ENCODE data around the gene CBFA2T2.
"Not testable (repeated sequence)": the region's sequence is repeated elsewhere in the genome, so short reads cannot be mapped to it uniquely, and the experiment has no call there.

CBFA2T2 gene

GRCh38 chr20:33568868-33569801, 79.2 kb downstream of the CBFA2T2 start:
- DNase-seq (ENCODE audit: extremely low read depth in 1 of 2, low read depth in 1 of 2), result no peak

- no peak for DNase-seq (ENCODE audit: extremely low read depth in 1 of 2, low read depth in 1 of 2)
These were observed 80.0 kb downstream of the CBFA2T2 start for GRCh38 chr20:33569802-33570391.

- no peak for DNase-seq (ENCODE audit: extremely low read depth in 1 of 2, low read depth in 1 of 2)
These were observed 80.8 kb downstream of the CBFA2T2 start for GRCh38 chr20:33570743-33571142.

GRCh38 chr20:33573268-33573667, 83.4 kb downstream of the CBFA2T2 start:
- not testable (repeated sequence) for DNase-seq (ENCODE audit: extremely low read depth in 1 of 2, low read depth in 1 of 2)

GRCh38 chr20:33575282-33575681, 85.4 kb downstream of the CBFA2T2 start:
- no peak for DNase-seq (ENCODE audit: extremely low read depth in 1 of 2, low read depth in 1 of 2)

- DNase-seq (ENCODE audit: extremely low read depth in 1 of 2, low read depth in 1 of 2), result no peak
These were observed 86.7 kb downstream of the CBFA2T2 start for GRCh38 chr20:33576432-33577125.

GRCh38 chr20:33578510-33578909, 88.6 kb downstream of the CBFA2T2 start:
- DNase-seq (ENCODE audit: extremely low read depth in 1 of 2, low read depth in 1 of 2), result no peak

- no peak for DNase-seq (ENCODE audit: extremely low read depth in 1 of 2, low read depth in 1 of 2)
These were observed 93.2 kb downstream of the CBFA2T2 start for GRCh38 chr20:33583143-33583542.

GRCh38 chr20:33584976-33585375, 95.1 kb downstream of the CBFA2T2 start:
- DNase-seq (ENCODE audit: extremely low read depth in 1 of 2, low read depth in 1 of 2), result no peak

- no peak for DNase-seq (ENCODE audit: extremely low read depth in 1 of 2, low read depth in 1 of 2)
These were observed 95.5 kb downstream of the CBFA2T2 start for GRCh38 chr20:33585413-33585812.

- DNase-seq (ENCODE audit: extremely low read depth in 1 of 2, low read depth in 1 of 2), result no peak
These were observed 99.2 kb downstream of the CBFA2T2 start for GRCh38 chr20:33589059-33589458.

- DNase-seq (ENCODE audit: extremely low read depth in 1 of 2, low read depth in 1 of 2), result peak; percentile 38 to 74
These were observed 102.0 kb downstream of the CBFA2T2 start for GRCh38 chr20:33591901-33592300.

GRCh38 chr20:33594743-33595142, 104.8 kb downstream of the CBFA2T2 start:
- no peak for DNase-seq (ENCODE audit: extremely low read depth in 1 of 2, low read depth in 1 of 2)

GRCh38 chr20:33600414-33600813, 110.5 kb downstream of the CBFA2T2 start:
- DNase-seq (ENCODE audit: extremely low read depth in 1 of 2, low read depth in 1 of 2), result no peak

- no peak for DNase-seq (ENCODE audit: extremely low read depth in 1 of 2, low read depth in 1 of 2)
These were observed 111.1 kb downstream of the CBFA2T2 start for GRCh38 chr20:33600981-33601380.

- no peak for DNase-seq (ENCODE audit: extremely low read depth in 1 of 2, low read depth in 1 of 2)
These were observed 112.0 kb downstream of the CBFA2T2 start for GRCh38 chr20:33601861-33602260.

- no peak for DNase-seq (ENCODE audit: extremely low read depth in 1 of 2, low read depth in 1 of 2)
These were observed 113.1 kb downstream of the CBFA2T2 start for GRCh38 chr20:33602826-33603590.

- DNase-seq (ENCODE audit: extremely low read depth in 1 of 2, low read depth in 1 of 2), result no peak
These were observed 114.4 kb downstream of the CBFA2T2 start for GRCh38 chr20:33604084-33604990.

- DNase-seq (ENCODE audit: extremely low read depth in 1 of 2, low read depth in 1 of 2), result no peak
These were observed 115.1 kb downstream of the CBFA2T2 start for GRCh38 chr20:33604991-33605370.

Measured in stimulated activated CD8-positive, alpha-beta memory T cell treated with anti-CD3 and anti-CD28 coated beads, Interleukin-7, amount 100 ng/mL, for 48 hours (primary cell).